GM19395 (cell line): Measurements from ENCODE around the gene GATB.

Source experiments
- ATAC-seq: cut with Tn5 transposase; IDR thresholded peaks from one replicate; pipeline ENCODE4 v1.9.1; 2021; ENCODE audit warnings: mild to moderate bottlenecking, moderate library complexity; ENCODE audit not compliant: unreplicated experiment

Gene GATB

GRCh38 chr4:151760712-151761661 lies at the start of gene GATB:
GATB (minus strand) TSS chr4:151761007; CDS start chr4:151760982, 25 bp downstream.
- ATAC-seq, result peak; percentile 100

DNA sequence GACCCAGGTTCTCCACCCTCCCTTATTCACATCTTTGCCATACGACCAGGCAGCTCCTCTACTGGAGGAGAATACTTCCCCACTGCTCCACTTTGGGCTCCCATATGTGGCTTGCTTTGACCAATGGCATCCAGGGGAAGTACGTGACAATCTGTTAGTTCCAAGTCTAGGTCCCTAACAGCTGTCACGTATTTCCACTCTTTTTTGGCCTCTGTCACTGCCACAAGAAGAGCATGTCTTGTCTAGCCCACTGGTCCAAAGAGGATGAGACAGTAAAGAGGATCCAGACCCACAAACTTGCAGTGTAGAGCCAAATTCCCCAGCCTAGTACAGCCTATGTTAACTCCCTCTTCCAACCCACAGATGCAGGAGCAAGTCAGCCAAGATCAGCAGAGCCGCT lies 49.7 kb upstream of the GATB start:
- ATAC-seq, result no peak

GRCh38 chr4:151809716-151810115 lies 48.9 kb upstream of the GATB start:
- no peak for ATAC-seq

DNA sequence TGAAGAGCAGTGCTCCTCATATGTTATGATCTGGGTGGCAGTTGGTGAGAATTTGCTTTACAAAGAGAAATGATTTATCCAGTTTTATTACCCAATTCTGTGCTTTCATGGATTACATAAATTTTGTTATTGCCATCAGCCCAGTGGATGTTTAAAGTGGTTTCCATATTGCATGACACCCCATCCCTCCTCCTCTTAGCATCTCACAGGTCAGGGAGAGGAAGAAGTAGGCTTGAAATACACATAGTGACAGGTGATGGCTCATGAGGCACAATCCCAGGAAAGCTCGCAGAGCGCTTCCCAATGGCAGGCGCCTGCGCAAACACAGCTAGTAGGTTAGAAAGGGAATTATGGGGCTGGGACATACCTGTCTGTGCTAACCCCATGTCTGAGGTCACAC lies 47.7 kb upstream of the GATB start:
- ATAC-seq, result no peak

- ATAC-seq, result no peak
Observed at GRCh38 chr4:151808120-151808529, 47.3 kb upstream of the GATB start.

DNA sequence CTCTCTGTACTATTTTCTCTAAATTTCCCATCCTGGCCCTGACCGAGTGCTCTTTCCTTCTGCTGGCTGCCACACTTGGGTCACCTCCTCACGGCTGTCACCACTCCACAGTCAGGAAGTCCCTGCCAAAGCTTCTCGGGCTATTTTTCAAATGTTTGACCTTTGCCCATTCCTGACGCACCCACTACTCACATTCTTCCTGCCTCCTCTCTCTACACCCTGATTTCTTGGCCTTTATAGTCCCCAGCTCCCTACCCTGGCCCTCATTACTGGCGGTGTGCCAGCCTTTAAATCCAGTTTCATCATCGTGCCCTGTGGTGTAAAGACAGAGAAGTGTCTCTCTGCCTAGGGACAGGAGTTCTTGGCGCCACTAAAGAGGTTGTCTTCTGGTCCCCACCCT lies 46.4 kb upstream of the GATB start:
- no peak for ATAC-seq

- no peak for ATAC-seq
Observed at GRCh38 chr4:151806511-151806927, 45.7 kb upstream of the GATB start.

DNA sequence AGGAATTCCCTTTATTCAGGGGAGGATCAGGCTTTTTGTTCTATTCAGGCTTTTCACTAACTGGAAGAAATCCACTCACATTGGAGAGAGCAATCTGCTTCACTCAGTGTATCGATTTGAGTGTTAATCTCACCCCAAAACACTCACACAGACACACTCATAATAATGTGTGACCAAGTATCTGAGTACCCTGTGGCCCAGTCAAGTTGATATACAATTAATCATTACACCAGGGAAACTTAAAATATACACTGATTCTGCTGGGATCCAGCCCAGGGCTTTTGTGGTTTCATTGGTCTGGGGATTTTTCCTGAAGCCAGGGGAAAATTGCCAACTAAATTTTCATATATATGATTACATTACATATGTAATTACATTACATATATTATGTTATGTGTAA lies 44.0 kb upstream of the GATB start:
- no peak for ATAC-seq

GRCh38 chr4:151804086-151804630 lies 43.4 kb upstream of the GATB start:
- ATAC-seq, result no peak

GRCh38 chr4:151803246-151803645 lies 42.4 kb upstream of the GATB start:
- ATAC-seq, result no peak

DNA sequence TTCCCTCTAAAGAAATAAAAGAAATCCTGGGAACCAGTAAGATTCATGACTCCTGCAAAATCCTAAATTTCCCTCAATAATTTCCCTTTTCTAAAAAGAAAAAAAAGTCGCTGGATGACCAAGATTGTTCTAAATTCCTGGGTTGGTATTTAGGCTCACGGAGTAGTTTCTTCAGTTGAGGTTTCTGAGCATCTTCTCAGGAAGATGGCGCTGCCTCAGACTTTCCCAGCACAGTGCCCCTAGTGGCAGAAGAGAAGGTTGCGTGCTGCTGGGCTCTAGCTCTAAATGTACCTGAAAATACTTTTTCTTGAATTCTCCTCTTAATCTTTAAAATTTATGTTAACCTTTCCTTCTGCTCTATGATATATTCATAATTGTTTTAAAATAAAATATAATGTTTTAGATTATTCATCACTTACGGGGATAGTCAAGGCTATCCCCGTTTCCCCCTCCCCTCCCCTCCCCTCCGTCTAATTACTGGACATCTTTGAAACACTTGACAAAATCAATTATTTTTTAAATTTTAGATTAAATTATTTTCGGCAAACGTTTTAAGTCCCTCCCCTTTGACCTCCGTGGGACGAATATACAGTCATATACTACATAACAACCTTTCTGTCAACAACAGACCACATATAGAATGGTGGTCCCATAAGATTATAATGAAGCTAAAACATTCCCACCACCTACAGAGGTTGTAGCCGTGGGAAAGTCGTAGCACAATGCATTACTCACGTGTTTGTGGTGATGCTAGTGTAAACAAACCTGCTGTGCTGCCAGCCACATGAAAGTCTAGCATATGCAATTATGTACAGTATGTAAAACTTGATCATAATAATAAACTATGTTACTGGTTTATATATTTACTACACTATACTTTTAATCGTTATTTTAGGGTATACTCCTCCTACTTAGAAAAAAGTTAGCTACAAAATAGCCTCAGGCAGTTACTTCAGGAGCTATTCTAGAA lies 41.0 kb upstream of the GATB start:
- ATAC-seq, result no peak

GRCh38 chr4:151799417-151800012 lies 38.7 kb upstream of the GATB start:
- ATAC-seq, result no peak

- ATAC-seq, result peak; percentile 87
Observed at GRCh38 chr4:151798678-151799416, 38.0 kb upstream of the GATB start.

DNA sequence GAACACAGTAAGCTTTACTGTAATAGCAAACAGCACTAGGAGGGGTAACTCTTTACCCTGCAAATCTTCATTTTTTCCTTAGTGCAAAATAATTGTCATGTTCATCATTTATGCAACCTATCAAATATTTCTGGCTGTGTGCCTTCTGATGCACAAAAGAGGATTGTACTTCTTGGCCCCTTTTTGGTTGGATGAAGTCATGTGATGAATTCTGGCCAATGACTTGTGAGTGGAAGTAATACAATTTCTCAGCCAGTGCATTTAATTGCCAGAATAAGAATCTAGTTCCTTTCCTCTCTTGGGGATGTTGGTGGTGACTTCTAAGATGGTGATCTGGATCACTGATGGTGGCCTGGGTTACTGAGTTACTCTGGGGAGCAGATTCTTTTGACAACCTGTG lies 37.0 kb upstream of the GATB start:
- no peak for ATAC-seq

- ATAC-seq, result no peak
Observed at GRCh38 chr4:151797131-151797530, 36.3 kb upstream of the GATB start.

GRCh38 chr4:151796106-151796505 lies 35.3 kb upstream of the GATB start:
- ATAC-seq, result no peak

- ATAC-seq, result no peak
Observed at GRCh38 chr4:151792995-151793394, 32.2 kb upstream of the GATB start.

GRCh38 chr4:151792530-151792929 lies 31.7 kb upstream of the GATB start:
- ATAC-seq, result no peak

- ATAC-seq, result no peak
Observed at GRCh38 chr4:151788021-151788420, 27.2 kb upstream of the GATB start.

- no peak for ATAC-seq
Observed at GRCh38 chr4:151786158-151786495, 25.3 kb upstream of the GATB start.
